Forelimb muscle (tissue), 1 donor: Measurements from ENCODE around the gene PRRT4. TPM values are rescaled to one million over a fixed set of nuclear protein-coding genes. Genes with fewer than 3 reads are reported as not detected.

Experiments used
- polyA plus RNA-seq: library from polyadenylated mRNA; unstranded; fragments of 120-200 nt; gene quantifications from one replicate; pipeline ENCODE4 v1.2.1, GENCODE V29; 2013; ENCODE audit not compliant: insufficient read length

Gene PRRT4
- polyA plus RNA-seq, 1 donor, result 30.9 TPM

Other genes with a start within 250 kb of the PRRT4 start
- not detected for gene LEP, start 120.4 kb downstream of the PRRT4 start, polyA plus RNA-seq
- gene RBM28, start 17.8 kb downstream of the PRRT4 start, polyA plus RNA-seq, result 41.9 TPM
- gene IMPDH1, start 48.3 kb upstream of the PRRT4 start, polyA plus RNA-seq, result 20.5 TPM
- 9.5 TPM for gene HILPDA, start 94.2 kb upstream of the PRRT4 start, polyA plus RNA-seq
- gene METTL2B, start 115.1 kb upstream of the PRRT4 start, polyA plus RNA-seq, result 20.7 TPM